RWPE2 (cell line): Measurements from ENCODE around the gene CNPPD1.

ENCODE experiments used
- ATAC-seq: fragments of 200-7000 bp; cut with Tn5 transposase; 3 replicates; pipeline ENCODE4 v1.9.1; 2021; ENCODE audit warnings: low read depth
- DNase-seq: peaks from one replicate; pipeline ENCODE4 v3.0.0-alpha.2; 2020; ENCODE audit warnings: low spot score
- H3K27ac ChIP-seq: fragments of 450-650 bp; 2 replicates; pipeline ENCODE4 v1.5.1; 2017; ENCODE audit warnings: mild to moderate bottlenecking; ENCODE audit not compliant: poor library complexity, severe bottlenecking
- H3K27me3 ChIP-seq: fragments of 250-450 bp; sonication (Bioruptor Pico); 2 replicates; pipeline ENCODE4 v1.5.1; 2021; ENCODE audit warnings: mild to moderate bottlenecking, moderate library complexity; ENCODE audit not compliant: insufficient read depth, poor library complexity, severe bottlenecking
- H3K36me3 ChIP-seq: fragments of 250-450 bp; sonication (Bioruptor Pico); 2 replicates; pipeline ENCODE4 v1.5.1; 2020; ENCODE audit warnings: low read depth, mild to moderate bottlenecking, moderate library complexity
- H3K4me1 ChIP-seq: fragments of 250-450 bp; sonication (Bioruptor Pico); 2 replicates; pipeline ENCODE4 v1.5.1; 2021; ENCODE audit warnings: mild to moderate bottlenecking, moderate library complexity; ENCODE audit not compliant: insufficient read depth, poor library complexity, severe bottlenecking
- H3K4me3 ChIP-seq: fragments of 250-450 bp; sonication (Bioruptor Pico); 2 replicates; pipeline ENCODE4 v1.5.1; 2021; ENCODE audit warnings: mild to moderate bottlenecking, moderate library complexity; ENCODE audit not compliant: severe bottlenecking
- H3K9me3 ChIP-seq: fragments of 250-450 bp; sonication (Bioruptor Pico); 2 replicates; pipeline ENCODE4 v1.5.1; 2021; ENCODE audit warnings: mild to moderate bottlenecking, moderate library complexity; ENCODE audit not compliant: severe bottlenecking
- TF ChIP-seq, protein P1 (sequence below): fragments of 450-650 bp; IDR thresholded peaks from one replicate; pipeline ENCODE4 v1.5.1; 2017; ENCODE audit warnings: mild to moderate bottlenecking, moderate library complexity; ENCODE audit not compliant: poor library complexity, severe bottlenecking

The CNPPD1 gene

DNA sequence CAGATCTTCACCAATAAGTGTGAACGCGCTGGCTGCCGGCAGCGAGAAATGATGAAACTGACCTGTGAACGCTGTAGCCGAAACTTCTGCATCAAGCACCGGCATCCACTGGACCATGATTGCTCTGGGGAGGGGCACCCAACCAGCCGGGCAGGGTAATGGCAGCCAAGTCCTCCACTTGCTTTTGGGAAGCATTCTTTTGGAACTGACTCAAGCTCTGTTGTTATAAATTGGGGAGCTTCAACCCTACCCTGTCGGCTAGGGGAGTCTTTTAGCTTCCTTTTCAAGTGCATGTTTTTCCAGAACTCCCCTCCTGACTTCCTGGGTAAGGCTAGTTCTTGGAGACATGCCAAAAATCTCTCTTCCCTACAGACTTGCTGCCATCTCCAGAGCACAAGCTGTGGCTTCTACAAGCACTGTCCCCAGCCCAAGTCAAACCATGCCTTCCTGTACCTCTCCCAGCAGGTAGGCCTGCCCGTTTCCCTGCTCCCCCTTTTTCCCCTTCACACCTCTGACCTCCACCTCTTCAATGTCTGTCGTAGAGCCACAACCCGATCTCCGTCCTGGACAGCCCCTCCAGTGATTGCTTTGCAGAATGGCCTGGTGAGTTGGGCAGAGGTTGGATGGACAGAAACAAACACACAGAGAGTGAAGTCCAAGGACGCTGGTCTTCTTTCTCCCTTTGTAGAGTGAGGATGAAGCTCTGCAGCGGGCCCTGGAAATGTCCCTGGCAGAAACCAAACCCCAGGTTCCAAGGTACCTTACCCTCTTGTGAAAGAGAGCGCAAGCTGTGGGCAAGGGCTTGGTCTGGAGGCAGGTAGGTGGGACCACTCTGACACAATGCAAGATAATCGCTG, 31.4 kb upstream of the CNPPD1 start:
- no peak for ATAC-seq
- Histone ChIP-seq H3K4me3 (no peak overlapping the region), H3K4me1 (peaks cover 7% of the 10 kb centered on the region), H3K27me3 (no peaks in the 10 kb centered on the region), H3K36me3 (peaks cover 21% of the 10 kb centered on the region), H3K9me3 (no peaks in the 10 kb centered on the region), H3K27ac (peak overlapping the region; percentile 58)
- no peak for DNase-seq
- TF ChIP-seq, protein P1, sequence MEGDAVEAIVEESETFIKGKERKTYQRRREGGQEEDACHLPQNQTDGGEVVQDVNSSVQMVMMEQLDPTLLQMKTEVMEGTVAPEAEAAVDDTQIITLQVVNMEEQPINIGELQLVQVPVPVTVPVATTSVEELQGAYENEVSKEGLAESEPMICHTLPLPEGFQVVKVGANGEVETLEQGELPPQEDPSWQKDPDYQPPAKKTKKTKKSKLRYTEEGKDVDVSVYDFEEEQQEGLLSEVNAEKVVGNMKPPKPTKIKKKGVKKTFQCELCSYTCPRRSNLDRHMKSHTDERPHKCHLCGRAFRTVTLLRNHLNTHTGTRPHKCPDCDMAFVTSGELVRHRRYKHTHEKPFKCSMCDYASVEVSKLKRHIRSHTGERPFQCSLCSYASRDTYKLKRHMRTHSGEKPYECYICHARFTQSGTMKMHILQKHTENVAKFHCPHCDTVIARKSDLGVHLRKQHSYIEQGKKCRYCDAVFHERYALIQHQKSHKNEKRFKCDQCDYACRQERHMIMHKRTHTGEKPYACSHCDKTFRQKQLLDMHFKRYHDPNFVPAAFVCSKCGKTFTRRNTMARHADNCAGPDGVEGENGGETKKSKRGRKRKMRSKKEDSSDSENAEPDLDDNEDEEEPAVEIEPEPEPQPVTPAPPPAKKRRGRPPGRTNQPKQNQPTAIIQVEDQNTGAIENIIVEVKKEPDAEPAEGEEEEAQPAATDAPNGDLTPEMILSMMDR, result no peak

DNA sequence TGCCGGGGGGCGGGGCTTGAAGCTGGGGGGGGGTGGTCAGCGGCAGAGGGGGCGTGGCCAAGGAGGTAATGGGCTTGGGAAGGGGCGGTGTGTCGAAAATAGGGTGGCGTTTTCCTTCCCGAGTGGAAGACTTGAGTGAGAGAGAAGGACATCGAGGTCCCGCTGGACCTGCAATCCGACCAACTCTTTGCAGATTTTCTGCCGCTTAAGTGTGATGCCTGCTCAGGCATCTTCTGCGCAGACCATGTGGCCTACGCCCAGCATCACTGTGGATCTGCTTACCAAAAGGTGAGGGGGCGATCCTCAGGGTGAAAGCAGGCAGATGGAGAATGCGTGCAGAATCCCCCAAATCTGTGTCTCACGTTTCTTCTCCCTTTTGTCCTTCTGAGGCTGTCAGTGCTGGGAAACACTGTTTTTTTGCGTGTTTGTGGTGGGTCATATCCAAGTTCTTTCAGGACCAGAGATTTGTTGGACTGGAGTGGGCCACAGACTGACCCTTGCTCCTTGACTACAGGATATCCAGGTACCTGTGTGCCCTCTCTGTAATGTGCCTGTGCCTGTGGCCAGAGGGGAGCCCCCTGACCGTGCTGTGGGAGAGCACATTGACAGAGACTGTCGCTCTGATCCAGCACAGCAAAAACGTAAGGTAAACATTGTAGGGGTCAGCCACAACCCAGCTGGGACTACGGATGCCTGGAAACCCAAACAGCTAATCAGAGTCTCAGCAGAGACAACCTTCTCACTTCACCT, 30.6 kb upstream of the CNPPD1 start:
- Histone ChIP-seq H3K27me3 (no peaks in the 10 kb centered on the region), H3K36me3 (peaks cover 14% of the 10 kb centered on the region), H3K27ac (peak overlapping the region; percentile 58), H3K9me3 (no peaks in the 10 kb centered on the region), H3K4me1 (peaks cover 7% of the 10 kb centered on the region), H3K4me3 (peak overlapping the region; percentile 43)
- ATAC-seq, result peak; percentile 1; the same call in 2 of the 3 replicates
- DNase-seq, result no peak
- TF ChIP-seq, protein P1, result no peak

DNA sequence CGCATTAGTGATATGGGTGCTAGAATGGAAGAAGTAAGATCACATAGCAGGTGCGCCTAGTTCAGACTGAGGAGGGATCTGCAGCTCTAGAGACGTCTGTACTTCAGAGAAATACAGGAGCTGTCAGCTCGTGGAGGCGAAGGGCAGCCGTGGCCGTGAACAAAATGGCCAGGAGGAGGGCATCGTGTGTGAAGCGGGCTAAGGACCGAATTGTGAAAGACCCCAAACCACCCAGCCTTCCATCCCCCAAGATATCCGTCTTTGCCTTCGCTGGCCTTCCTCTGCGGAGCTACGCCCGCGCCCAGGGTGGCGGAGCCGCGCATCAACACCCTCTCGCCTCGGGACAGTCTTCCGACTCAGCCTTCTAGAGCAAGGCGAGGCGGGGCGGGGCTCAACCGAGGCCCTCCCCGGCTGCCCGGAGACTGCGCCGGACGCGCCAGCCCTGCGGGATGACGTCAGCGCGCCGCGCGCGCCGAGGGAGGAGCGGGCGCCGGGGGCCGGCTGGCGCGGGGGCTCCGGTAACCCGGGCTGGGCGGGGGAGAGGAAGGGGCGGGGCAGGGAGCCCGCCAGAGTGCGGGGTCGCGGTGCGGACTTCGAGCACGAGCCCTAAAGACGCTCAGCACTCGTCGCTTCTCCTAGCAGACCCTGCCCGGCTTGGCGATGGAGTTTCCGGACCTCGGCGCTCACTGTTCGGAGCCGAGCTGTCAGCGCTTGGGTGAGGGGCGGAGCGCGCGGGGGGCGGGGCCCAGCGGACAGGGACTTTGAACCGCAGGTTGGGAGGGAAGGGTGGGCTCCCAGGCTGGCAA, 29.8 kb upstream of the CNPPD1 start, which contains the start of gene ZFAND2B:
Gene ZFAND2B (plus strand): TSS at position 455 of the 806 bp plus-strand sequence. CDS start 206 bp downstream, at position 661.
- H3K4me1 ChIP-seq, result peaks cover 7% of the 10 kb centered on the region

DNA sequence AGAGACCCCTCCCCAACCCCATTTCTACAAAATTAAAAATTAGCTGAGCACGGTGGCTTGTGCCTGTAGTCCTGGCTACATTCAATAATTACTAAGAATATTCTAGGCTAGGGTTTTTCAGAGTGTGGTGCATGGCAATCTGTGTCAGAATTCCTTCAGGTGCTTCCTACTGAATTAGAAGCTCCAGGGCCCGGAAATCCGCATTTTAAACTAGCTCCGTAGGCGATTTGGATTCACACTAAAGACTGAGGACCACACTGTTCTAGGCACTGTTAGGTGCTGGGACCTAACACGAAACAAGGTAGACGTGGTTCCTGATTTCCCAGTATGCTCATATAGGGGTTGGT, 29.2 kb upstream of the CNPPD1 start:
- H3K4me1 ChIP-seq, result peaks cover 7% of the 10 kb centered on the region
- TF ChIP-seq, protein P1, result no peak
- peak overlapping the region; percentile 58 for H3K27ac ChIP-seq
- no peak for ATAC-seq
- no peaks in the 10 kb centered on the region for H3K27me3 ChIP-seq
- H3K4me3 ChIP-seq, result peak overlapping the region; percentile 43
- DNase-seq, result no peak
- H3K9me3 ChIP-seq, result no peaks in the 10 kb centered on the region
- peaks cover 8% of the 10 kb centered on the region for H3K36me3 ChIP-seq

More for the DNA sequence above, 29.8 kb upstream of the CNPPD1 start, which contains the start of gene ZFAND2B:
- no peaks in the 10 kb centered on the region for H3K27me3 ChIP-seq
- TF ChIP-seq, protein P1, result no peak
- peak within 1 kb of the TSS; percentile 58 for H3K27ac ChIP-seq
- peak within 1 kb of the TSS; percentile 43 for H3K4me3 ChIP-seq
- peak; percentile 92 for DNase-seq
- H3K36me3 ChIP-seq, result peaks cover 8% of the 10 kb centered on the region
- peak; percentile 96 for ATAC-seq
- no peaks in the 10 kb centered on the region for H3K9me3 ChIP-seq
